Measurements from ENCODE around the gene TIMMDC1. TPM values are rescaled to one million over a fixed set of nuclear protein-coding genes. Genes with fewer than 3 reads are reported as not detected.

The TIMMDC1 gene
- total and polyA plus RNA-seq, 9 of the 15 experiments (the other 6 are each of a cell fraction or from before 2014, with no cell fraction given): 62.1 to 226 (median 86.6) TPM

- TF ChIP-seq PRDM10 (IDR thresholded peaks at IDR 0.05; ENCODE audit: partially characterized antibody) (peak; percentile 46), ESRRA (IDR thresholded peaks at IDR 0.05; ENCODE audit: borderline replicate concordance, low read depth) (no peak; the same call in 1 of the 2 replicates), ELF4 (CRISPR knock-in tag; IDR thresholded peaks at IDR 0.05) (peak; percentile 9; the same call in 1 of the 2 replicates), NFE2 (IDR thresholded peaks at IDR 0.05; ENCODE audit: low read depth) (no peak), JUN (IDR thresholded peaks at IDR 0.05; ENCODE audit: borderline replicate concordance, low read depth, low read length) (no peak; the same call in 1 of the 2 replicates), JUN (CRISPR knock-in tag; IDR thresholded peaks at IDR 0.05; ENCODE audit: borderline replicate concordance) (no peak), RNF2 (IDR thresholded peaks at IDR 0.05) (0 out of 2 replicates have a peak, but pooled peaks have one; percentile 34), SRF (CRISPR knock-in tag; IDR thresholded peaks at IDR 0.05) (peak in 1 of 2 experiments; percentile 62; a peak in 1 of 4 replicates), SREBF1 (IDR thresholded peaks at IDR 0.05; ENCODE audit: borderline replicate concordance, low read depth, low read length) (no peak; the same call in 1 of the 2 replicates), RFX5 (IDR thresholded peaks at IDR 0.05; ENCODE audit: low read depth, low read length) (no peak), NFATC3 (IDR thresholded peaks at IDR 0.05) (no peak), RAD21 (CRISPR knock-in tag; conservative IDR thresholded peaks at IDR 0.05 in 1 of 2, IDR thresholded peaks at IDR 0.05 in 1 of 2) (no peak), CHD1 (IDR thresholded peaks at IDR 0.05; ENCODE audit: low read length) (peak; percentile 40)
- TF ChIP-seq, protein P1, sequence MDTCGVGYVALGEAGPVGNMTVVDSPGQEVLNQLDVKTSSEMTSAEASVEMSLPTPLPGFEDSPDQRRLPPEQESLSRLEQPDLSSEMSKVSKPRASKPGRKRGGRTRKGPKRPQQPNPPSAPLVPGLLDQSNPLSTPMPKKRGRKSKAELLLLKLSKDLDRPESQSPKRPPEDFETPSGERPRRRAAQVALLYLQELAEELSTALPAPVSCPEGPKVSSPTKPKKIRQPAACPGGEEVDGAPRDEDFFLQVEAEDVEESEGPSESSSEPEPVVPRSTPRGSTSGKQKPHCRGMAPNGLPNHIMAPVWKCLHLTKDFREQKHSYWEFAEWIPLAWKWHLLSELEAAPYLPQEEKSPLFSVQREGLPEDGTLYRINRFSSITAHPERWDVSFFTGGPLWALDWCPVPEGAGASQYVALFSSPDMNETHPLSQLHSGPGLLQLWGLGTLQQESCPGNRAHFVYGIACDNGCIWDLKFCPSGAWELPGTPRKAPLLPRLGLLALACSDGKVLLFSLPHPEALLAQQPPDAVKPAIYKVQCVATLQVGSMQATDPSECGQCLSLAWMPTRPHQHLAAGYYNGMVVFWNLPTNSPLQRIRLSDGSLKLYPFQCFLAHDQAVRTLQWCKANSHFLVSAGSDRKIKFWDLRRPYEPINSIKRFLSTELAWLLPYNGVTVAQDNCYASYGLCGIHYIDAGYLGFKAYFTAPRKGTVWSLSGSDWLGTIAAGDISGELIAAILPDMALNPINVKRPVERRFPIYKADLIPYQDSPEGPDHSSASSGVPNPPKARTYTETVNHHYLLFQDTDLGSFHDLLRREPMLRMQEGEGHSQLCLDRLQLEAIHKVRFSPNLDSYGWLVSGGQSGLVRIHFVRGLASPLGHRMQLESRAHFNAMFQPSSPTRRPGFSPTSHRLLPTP (IDR thresholded peaks at IDR 0.05; ENCODE audit: borderline replicate concordance, extremely low read depth, insufficient read length): no peak
- TF ChIP-seq, protein P2, sequence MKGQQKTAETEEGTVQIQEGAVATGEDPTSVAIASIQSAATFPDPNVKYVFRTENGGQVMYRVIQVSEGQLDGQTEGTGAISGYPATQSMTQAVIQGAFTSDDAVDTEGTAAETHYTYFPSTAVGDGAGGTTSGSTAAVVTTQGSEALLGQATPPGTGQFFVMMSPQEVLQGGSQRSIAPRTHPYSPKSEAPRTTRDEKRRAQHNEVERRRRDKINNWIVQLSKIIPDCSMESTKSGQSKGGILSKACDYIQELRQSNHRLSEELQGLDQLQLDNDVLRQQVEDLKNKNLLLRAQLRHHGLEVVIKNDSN (CRISPR knock-in tag; IDR thresholded peaks at IDR 0.05): no peak
Measured at GRCh38 chr3:119498186-119499011, at the start of gene TIMMDC1 (continued).
